Endothelial cell of umbilical vein (primary cell): ENCODE results near the gene OR8A1. TPM values are rescaled to one million over a fixed set of nuclear protein-coding genes. Genes with fewer than 3 reads are reported as not detected.

Source experiments
- BruUV-seq: library from RNA; stranded (reverse); fragments of 400-500 nt; replicated peaks from 2 replicates; lab custom pipeline; 2021; lab: Mats Ljungman, UMichigan
- CTCF ChIA-PET: fragments of 300-600, 350-600 bp; sonication (Branson Sonifier 250); formaldehyde crosslinking; loops from one replicate; lab custom pipeline; 2021; ENCODE audit warnings: antibody characterized with exemption, inconsistent platforms; lab: Charles Lee
- POLR2A ChIA-PET: fragments of 300-600, 350-600 bp; sonication (Branson Sonifier 250); formaldehyde crosslinking; loops from one replicate; lab custom pipeline; 2021; ENCODE audit warnings: antibody characterized with exemption, inconsistent platforms; lab: Charles Lee
- DNase-seq: peaks from one replicate; pipeline ENCODE4 v3.0.0-alpha.2; 2011; ENCODE audit warnings: low read depth, low spot score
- FAIRE-seq: peaks from 2 replicates; lab custom pipeline; 2011; peaks lifted over from hg19 to GRCh38; lab: Jason Lieb, UNC
- H2AFZ ChIP-seq: 2 replicates; pipeline ENCODE4 v1.6.0; 2012; ENCODE audit warnings: low read depth, low read length, control low read depth, inconsistent platforms
- H3K27ac ChIP-seq: 2 replicates; pipeline ENCODE4 v1.5.1; 2011; ENCODE audit warnings: low read depth, mild to moderate bottlenecking, control low read depth, low read length, moderate library complexity; ENCODE audit not compliant: insufficient read depth
- H3K27me3 ChIP-seq, 2 experiments: 2 replicates each; pipeline versions ENCODE4 v1.6.0 to v1.6.1; 2011; ENCODE audit warnings: low read length in 2 of 2, mixed read lengths in 1 of 2; ENCODE audit not compliant: control insufficient read depth in 2 of 2, insufficient read depth in 2 of 2
- H3K36me3 ChIP-seq, 2 experiments: 2 replicates in 1 of 2; 3 replicates in 1 of 2; pipeline ENCODE4 v1.5.1; 2011; ENCODE audit warnings: low read length in 2 of 2, mild to moderate bottlenecking in 1 of 2, moderate library complexity in 1 of 2; ENCODE audit not compliant: control insufficient read depth in 2 of 2, insufficient read depth in 2 of 2; ENCODE audit errors: extremely low read depth in 1 of 2
- H3K4me1 ChIP-seq: 3 replicates; pipeline ENCODE4 v1.5.1; 2011; ENCODE audit warnings: mild to moderate bottlenecking, low read length; ENCODE audit not compliant: control insufficient read depth, insufficient read depth; ENCODE audit errors: extremely low read depth
- H3K4me2 ChIP-seq: 2 replicates; pipeline ENCODE4 v1.6.1; 2011; ENCODE audit warnings: low read length, control low read depth, mixed read lengths; ENCODE audit not compliant: insufficient read depth
- H3K4me3 ChIP-seq, 3 experiments: fragments of 200-600 bp in 1 of 3; sonication (generic), shearing (Covaris generic) in 1 of 3; replicated peaks in 1 of 3; 2 replicates each; pipeline ENCODE4 v1.5.1; 2011 to 2016; ENCODE audit warnings: control low read depth in 3 of 3, low read length in 3 of 3, mild to moderate bottlenecking in 2 of 3, inconsistent platforms in 1 of 3, low read depth in 1 of 3, moderate library complexity in 1 of 3; ENCODE audit not compliant: insufficient read depth in 1 of 3
- H3K79me2 ChIP-seq: 2 replicates; pipeline ENCODE4 v1.6.0; 2012; ENCODE audit warnings: low read length, inconsistent platforms; ENCODE audit not compliant: control insufficient read depth, insufficient read depth
- H3K9ac ChIP-seq: replicated peaks from 2 replicates; pipeline ENCODE3; 2011; ENCODE audit warnings: low read length, control low read depth; ENCODE audit not compliant: insufficient read depth; ENCODE audit errors: extremely low read depth
- H3K9me1 ChIP-seq: replicated peaks from 3 replicates; pipeline ENCODE4 v1.6.0; 2011; ENCODE audit warnings: mild to moderate bottlenecking, low read length; ENCODE audit not compliant: control insufficient read depth, insufficient read depth; ENCODE audit errors: extremely low read depth
- H3K9me3 ChIP-seq: replicated peaks from 2 replicates; pipeline ENCODE4 v1.5.1; 2012; ENCODE audit warnings: low read length, inconsistent platforms; ENCODE audit not compliant: control insufficient read depth, insufficient read depth
- H4K20me1 ChIP-seq: replicated peaks from 2 replicates; pipeline ENCODE3; 2011; ENCODE audit warnings: mild to moderate bottlenecking, low read length; ENCODE audit not compliant: control insufficient read depth, insufficient read depth; ENCODE audit errors: extremely low read depth
- CTCF ChIP-seq, 2 donors: IDR thresholded peaks; 1 replicate in 1 of 2; 2 replicates in 1 of 2; pipeline ENCODE4 v1.5.1; 2011; ENCODE audit warnings: low read length in 2 of 2, mild to moderate bottlenecking in 2 of 2, moderate library complexity in 2 of 2, control low read depth in 1 of 2, inconsistent platforms in 1 of 2, low read depth in 1 of 2; ENCODE audit not compliant: insufficient read depth in 1 of 2; ENCODE audit errors: extremely low read depth in 1 of 2
- EZH2 ChIP-seq: IDR thresholded peaks from 2 replicates; pipeline ENCODE4 v1.6.1; 2012; ENCODE audit warnings: borderline replicate concordance, low read depth, mild to moderate bottlenecking, moderate library complexity, low read length, inconsistent platforms; ENCODE audit not compliant: severe bottlenecking
- FOS ChIP-seq: IDR thresholded peaks from 2 replicates; pipeline ENCODE4 v1.6.1; 2011; ENCODE audit warnings: mild to moderate bottlenecking, low read length, moderate library complexity, borderline replicate concordance; ENCODE audit not compliant: insufficient read depth
- GATA2 ChIP-seq: IDR thresholded peaks from 2 replicates; pipeline ENCODE4 v1.7.0; 2011; ENCODE audit warnings: low read depth, mild to moderate bottlenecking, moderate library complexity, mixed read lengths, low read length; ENCODE audit not compliant: insufficient read length, insufficient read depth
- JUN ChIP-seq: IDR thresholded peaks from 2 replicates; pipeline ENCODE4 v1.6.1; 2011; ENCODE audit warnings: borderline replicate concordance, low read depth; ENCODE audit not compliant: insufficient read length, insufficient read depth
- MAX ChIP-seq: IDR thresholded peaks from 2 replicates; pipeline ENCODE4 v1.6.1; 2011; ENCODE audit not compliant: insufficient read depth, insufficient read length
- MYC ChIP-seq: IDR thresholded peaks from one replicate; pipeline ENCODE4 v1.6.1; 2011; ENCODE audit warnings: mild to moderate bottlenecking, low read depth, low read length
- POLR2A ChIP-seq: IDR thresholded peaks from 2 replicates; pipeline ENCODE4 v1.6.1; 2012; ENCODE audit warnings: low read depth, mild to moderate bottlenecking, control low read depth, low read length
- POLR2AphosphoS5 ChIP-seq: IDR thresholded peaks from 2 replicates; pipeline ENCODE4 v1.6.1; 2012; ENCODE audit warnings: low read depth, mild to moderate bottlenecking, control low read depth, low read length, moderate library complexity; ENCODE audit not compliant: insufficient read depth
- dilution Hi-C: fragments of 300-500 bp; cut with MboI; formaldehyde crosslinking; loops from one replicate; pipeline ENCODE4 v1.15.0; 2019; ENCODE audit warnings: low sequenced_read_pairs; ENCODE audit not compliant: extremely low pct_ligation_motif_present
- intact Hi-C: fragments of 100-400 bp; cut with micrococcal nuclease; formaldehyde crosslinking; loops from one replicate; pipeline ENCODE4 v1.10.0; 2022
- polyA plus RNA-seq, 4 experiments: library from polyadenylated mRNA; depleted of rRNA in 3 of 4; stranded (reverse) in 3 of 4; unstranded in 1 of 4; fragments of >200 nt; gene quantifications; 2 replicates each; pipeline versions ENCODE4 v1.2.1 to v1.2.3, GENCODE V29; 2011 to 2012; ENCODE audit warnings: missing spikeins in 1 of 4
- total RNA-seq: library from RNA; stranded (reverse); gene quantifications from 2 replicates; pipeline ENCODE4 v1.2.3, GENCODE V29; 2021

The OR8A1 gene
- total and polyA plus RNA-seq, 2 donors (not counting 3 experiments of a cell fraction or from before 2014, with no cell fraction given), result not detected

- intact Hi-C loops (no loop called here), dilution Hi-C loops (no loop called here)
- no peak for TF ChIP-seq FOS
- no peak for TF ChIP-seq MAX
- no peak for TF ChIP-seq POLR2AphosphoS5
- H3K4me2 ChIP-seq, result no peak overlapping the region
- no peaks in the 10 kb centered on the region for H3K9me3 ChIP-seq
- no peaks in the 10 kb centered on the region for H3K36me3 ChIP-seq
- H4K20me1 ChIP-seq, result no peaks in the 10 kb centered on the region
- H2AFZ ChIP-seq, result no peak overlapping the region
- no peak overlapping the region for H3K9ac ChIP-seq
- no peaks in the 10 kb centered on the region for H3K79me2 ChIP-seq
- no peak overlapping the region for H3K4me3 ChIP-seq
- POLR2A ChIA-PET, result no interaction called here
- no TSS peak for BruUV-seq
- CTCF ChIA-PET, result no interaction called here
- no peak for DNase-seq
- no peaks in the 10 kb centered on the region for H3K4me1 ChIP-seq
- H3K27ac ChIP-seq, result no peak overlapping the region
- peaks cover 0 to 3% of the 10 kb centered on the region in 2 experiments for H3K27me3 ChIP-seq
- FAIRE-seq, result no peak
- no peaks in the 10 kb centered on the region for H3K9me1 ChIP-seq
Measured at GRCh38 chr11:124533626-124534025, 36.2 kb upstream of the OR8A1 start.

- Histone ChIP-seq H3K9ac (no peak overlapping the region), H3K4me1 (no peaks in the 10 kb centered on the region), H3K9me1 (no peaks in the 10 kb centered on the region), H3K79me2 (no peaks in the 10 kb centered on the region), H3K4me3 (no peak overlapping the region), H3K9me3 (no peaks in the 10 kb centered on the region), H3K4me2 (no peak overlapping the region), H3K27me3 (peaks cover 0 to 3% of the 10 kb centered on the region in 2 experiments), H2AFZ (no peak overlapping the region), H3K36me3 (no peaks in the 10 kb centered on the region), H3K27ac (no peak overlapping the region), H4K20me1 (no peaks in the 10 kb centered on the region)
- ChIA-PET CTCF (no interaction called here), POLR2A (no interaction called here)
- dilution Hi-C loops (no loop called here), intact Hi-C loops (no loop called here)
- DNase-seq (no peak), FAIRE-seq (no peak)
- no TSS peak for BruUV-seq
- TF ChIP-seq EZH2 (no peak), MAX (no peak), POLR2AphosphoS5 (no peak), JUN (no peak), CTCF (IDR thresholded peaks at IDR 0.05; ENCODE audit: extremely low read depth in 1 of 2, insufficient read depth in 1 of 2, low read depth in 1 of 2, low read length in 2 of 2) (no peak), GATA2 (no peak), POLR2A (no peak), MYC (no peak), FOS (no peak)
Measured at GRCh38 chr11:124534051-124534450, 35.7 kb upstream of the OR8A1 start.
